Mesodermal cell (in vitro differentiated cells): ENCODE results near the gene TAS2R20.
A peak's percentile ranks its signal among the peaks of the same experiment; 100 is the strongest.

Experiments
- H3K27ac ChIP-seq: 2 replicates; pipeline ENCODE4 v1.7.0; 2013; ENCODE audit warnings: mild to moderate bottlenecking, low read depth, low read length, moderate library complexity; ENCODE audit not compliant: severe bottlenecking
- H3K36me3 ChIP-seq: 2 replicates; pipeline ENCODE4 v1.7.1; 2013; ENCODE audit warnings: mild to moderate bottlenecking, low read length, moderate library complexity; ENCODE audit not compliant: control insufficient read depth, insufficient read depth
- H3K4me1 ChIP-seq: one replicate; pipeline ENCODE4 v1.7.1; 2013; ENCODE audit warnings: mild to moderate bottlenecking, low read length; ENCODE audit not compliant: insufficient read depth, control insufficient read depth, poor library complexity, severe bottlenecking
- H3K4me3 ChIP-seq: 2 replicates; pipeline ENCODE4 v1.7.0; 2013; ENCODE audit warnings: low read length, control low read depth, mild to moderate bottlenecking; ENCODE audit not compliant: insufficient read depth, poor library complexity, severe bottlenecking; ENCODE audit errors: extremely low read depth
- H3K9me3 ChIP-seq: 2 replicates; pipeline ENCODE4 v1.7.1; 2013; ENCODE audit warnings: mild to moderate bottlenecking, low read length, moderate library complexity; ENCODE audit not compliant: control insufficient read depth
- WGBS, 2 experiments: methylation state at CpG; one replicate each; pipeline ENCODE4 v1.1.5; 2013; ENCODE audit warnings: missing lambda C conversion rate in 2 of 2; ENCODE audit not compliant: insufficient coverage in 2 of 2; 5-methylcytosine and 5-hydroxymethylcytosine counted together

Gene TAS2R20

DNA sequence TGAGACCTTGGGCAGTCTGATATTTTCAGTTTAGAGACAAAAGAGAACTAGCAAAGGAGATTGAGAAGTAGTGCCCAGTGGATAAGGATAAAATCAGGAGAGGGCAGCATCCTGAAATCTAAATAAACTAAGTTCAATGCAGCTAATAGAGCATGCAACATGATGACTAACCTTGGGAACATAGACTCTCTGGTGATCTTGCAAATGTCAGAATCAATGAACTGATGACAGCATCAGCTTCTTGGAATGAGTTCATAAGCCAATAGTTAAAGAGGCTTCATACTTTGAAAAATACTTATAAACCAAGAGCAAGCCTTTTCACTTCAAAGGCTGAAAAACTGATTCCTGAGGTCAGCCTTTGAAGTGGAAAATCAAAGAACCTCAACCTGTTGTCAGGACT is 16.1 kb upstream of the TAS2R20 start:
- Histone ChIP-seq H3K4me1 (no peaks in the 10 kb centered on the region), H3K9me3 (no peaks in the 10 kb centered on the region), H3K36me3 (no peaks in the 10 kb centered on the region), H3K4me3 (no peak overlapping the region), H3K27ac (no peak overlapping the region)

DNA sequence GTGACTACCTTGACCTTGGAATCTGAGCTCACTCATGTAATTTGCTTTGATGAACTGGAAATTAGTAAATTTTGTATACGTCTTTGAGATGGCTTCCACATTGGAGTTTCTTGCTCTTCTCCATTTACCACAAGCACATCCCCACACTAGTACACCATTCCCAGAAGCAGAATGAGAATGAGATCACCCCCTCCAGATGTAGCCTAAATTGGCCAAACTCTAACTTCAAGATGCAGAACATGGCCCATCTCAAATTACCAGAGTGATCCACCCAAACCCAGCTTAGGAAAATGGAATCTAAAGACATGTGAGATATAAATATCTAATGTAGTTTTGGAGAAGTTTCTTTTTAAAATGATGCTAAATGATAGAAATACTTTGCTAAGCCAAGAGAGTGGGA is 9.5 kb upstream of the TAS2R20 start:
- H3K27ac ChIP-seq, result no peak overlapping the region
- H3K4me1 ChIP-seq, result no peaks in the 10 kb centered on the region
- H3K4me3 ChIP-seq, result no peak overlapping the region
- no peaks in the 10 kb centered on the region for H3K36me3 ChIP-seq
- H3K9me3 ChIP-seq, result no peaks in the 10 kb centered on the region
- no CpG with 5 or more reads among the region's 1 CpG for WGBS, 2 experiments

DNA sequence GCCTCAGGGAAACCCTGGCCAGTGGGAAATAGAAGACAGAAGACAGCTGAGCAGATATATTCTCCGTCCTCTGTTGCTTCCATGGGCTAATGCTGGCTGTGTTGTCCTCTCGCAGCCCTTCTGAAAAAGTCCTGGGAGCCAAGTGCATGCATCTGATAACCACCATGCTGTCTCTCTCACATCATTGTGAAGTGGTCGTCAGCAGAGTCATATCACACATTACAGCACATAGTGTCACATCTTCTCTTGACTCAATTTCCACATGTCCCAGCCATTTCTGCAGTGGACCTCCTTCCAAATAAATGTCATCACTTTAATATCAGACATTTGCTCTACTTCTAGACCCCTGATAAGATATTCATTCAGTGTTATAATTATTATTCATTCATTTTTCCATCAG is 3.8 kb downstream of the TAS2R20 start:
- peaks cover 7% of the 10 kb centered on the region for H3K9me3 ChIP-seq
- H3K4me3 ChIP-seq, result no peak overlapping the region
- WGBS, 2 experiments, result 97 to 100% methylated on average over 1 to 3 of the region's 3 CpGs
- H3K27ac ChIP-seq, result no peak overlapping the region
- H3K4me1 ChIP-seq, result no peaks in the 10 kb centered on the region
- H3K36me3 ChIP-seq, result peaks cover 6% of the 10 kb centered on the region

DNA sequence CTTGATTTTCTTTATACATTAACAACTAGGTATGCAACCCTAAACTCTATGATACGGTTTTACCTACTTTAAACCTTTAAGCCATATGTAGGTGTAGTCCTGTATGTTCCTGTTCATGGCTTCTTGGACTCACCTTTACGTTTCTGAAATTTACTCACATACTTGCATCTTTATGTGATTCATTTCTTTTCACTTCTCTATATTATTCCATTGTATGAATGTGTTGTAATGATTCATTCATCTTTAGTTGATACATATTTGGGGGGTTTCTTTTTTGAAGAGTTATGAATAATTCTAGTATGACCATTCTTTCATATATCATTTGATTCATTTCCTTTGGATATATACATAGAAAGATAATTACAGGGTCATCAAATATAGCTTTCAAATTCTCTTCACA is 9.0 kb downstream of the TAS2R20 start:
- Histone ChIP-seq H3K9me3 (peaks cover 7% of the 10 kb centered on the region), H3K36me3 (peaks cover 6% of the 10 kb centered on the region), H3K4me3 (no peak overlapping the region), H3K27ac (no peak overlapping the region), H3K4me1 (no peaks in the 10 kb centered on the region)
- WGBS, 2 experiments, result no CpG with 5 or more reads among the region's 2 CpGs

DNA sequence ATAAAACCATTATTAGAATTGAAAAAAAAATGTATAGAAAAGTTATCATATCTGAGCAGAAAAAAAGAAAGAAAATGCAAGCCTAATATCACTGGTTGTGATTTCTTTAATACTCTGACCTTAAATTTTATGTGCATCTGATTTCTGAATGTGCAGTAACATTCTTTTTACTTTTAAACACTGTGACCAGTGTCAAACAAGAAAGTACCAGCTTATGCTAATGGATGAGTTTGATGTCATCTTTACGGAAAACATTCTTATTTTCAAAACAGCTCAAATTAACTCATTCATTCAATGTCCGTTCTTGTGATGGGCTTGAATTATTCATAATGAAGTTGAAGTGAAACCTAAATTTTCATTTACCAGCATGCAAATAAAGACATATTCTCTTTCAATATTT is 11.3 kb downstream of the TAS2R20 start, which contains the start of gene TAS2R50:
Gene TAS2R50, minus strand, starts transcription at position 101 of the 400 bp plus-strand sequence. Its CDS starts 52 bp downstream, at position 49.
- Histone ChIP-seq H3K4me1 (no peaks in the 10 kb centered on the region), H3K4me3 (no peak within 1 kb of the TSS), H3K36me3 (no peaks in the 10 kb centered on the region), H3K9me3 (peaks cover 7% of the 10 kb centered on the region), H3K27ac (no peak within 1 kb of the TSS)
- WGBS, 2 experiments, result no CpG with 5 or more reads among the region's 2 CpGs

DNA sequence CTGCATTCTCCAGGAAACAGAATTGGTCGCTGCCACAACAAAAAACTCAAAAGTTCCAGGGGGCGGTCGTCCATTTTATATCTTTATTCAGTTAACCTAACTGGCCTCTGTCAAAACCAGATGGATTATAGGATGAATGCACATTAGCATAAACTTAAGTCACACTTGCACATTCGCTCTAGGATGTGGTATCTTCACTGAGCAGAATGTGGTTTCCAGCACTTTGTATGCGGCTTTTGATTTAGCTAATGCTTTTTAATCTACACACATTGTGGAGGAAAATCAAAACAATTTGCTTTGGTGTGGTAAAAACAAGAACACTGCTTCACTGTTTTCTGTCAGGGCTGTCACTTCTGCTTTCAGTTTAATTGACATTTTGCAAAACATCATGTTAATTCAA is 15.9 kb downstream of the TAS2R20 start:
- WGBS, 2 experiments, result 93% methylated on average over 5 of the region's 5 CpGs; no CpG with 5 or more reads in 1 of the 2 experiments
- no peaks in the 10 kb centered on the region for H3K4me1 ChIP-seq
- no peaks in the 10 kb centered on the region for H3K9me3 ChIP-seq
- no peak overlapping the region for H3K4me3 ChIP-seq
- no peaks in the 10 kb centered on the region for H3K36me3 ChIP-seq
- no peak overlapping the region for H3K27ac ChIP-seq

DNA sequence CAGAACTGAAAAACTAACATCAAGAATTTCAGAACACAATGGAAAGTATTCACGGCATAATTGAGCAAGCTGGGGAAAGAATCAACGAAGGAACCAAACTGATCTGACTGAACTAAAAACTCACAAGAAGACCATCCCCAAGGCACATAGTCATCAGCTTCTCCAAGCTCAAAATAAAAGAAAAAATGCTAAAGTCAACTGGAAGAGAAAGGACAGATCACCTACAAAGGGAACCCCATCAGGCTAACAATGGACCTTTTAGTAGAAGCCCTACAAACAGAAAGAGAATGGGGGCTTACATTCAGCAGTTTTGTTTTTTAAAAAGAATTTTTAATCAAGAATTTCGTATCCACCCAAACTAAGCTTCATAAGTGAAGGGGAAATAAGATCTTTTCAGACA is 23.1 kb downstream of the TAS2R20 start:
- Histone ChIP-seq H3K4me1 (no peaks in the 10 kb centered on the region), H3K4me3 (no peak overlapping the region), H3K9me3 (no peaks in the 10 kb centered on the region), H3K36me3 (no peaks in the 10 kb centered on the region), H3K27ac (no peak overlapping the region)
- no CpG with 5 or more reads among the region's 3 CpGs for WGBS, 2 experiments

DNA sequence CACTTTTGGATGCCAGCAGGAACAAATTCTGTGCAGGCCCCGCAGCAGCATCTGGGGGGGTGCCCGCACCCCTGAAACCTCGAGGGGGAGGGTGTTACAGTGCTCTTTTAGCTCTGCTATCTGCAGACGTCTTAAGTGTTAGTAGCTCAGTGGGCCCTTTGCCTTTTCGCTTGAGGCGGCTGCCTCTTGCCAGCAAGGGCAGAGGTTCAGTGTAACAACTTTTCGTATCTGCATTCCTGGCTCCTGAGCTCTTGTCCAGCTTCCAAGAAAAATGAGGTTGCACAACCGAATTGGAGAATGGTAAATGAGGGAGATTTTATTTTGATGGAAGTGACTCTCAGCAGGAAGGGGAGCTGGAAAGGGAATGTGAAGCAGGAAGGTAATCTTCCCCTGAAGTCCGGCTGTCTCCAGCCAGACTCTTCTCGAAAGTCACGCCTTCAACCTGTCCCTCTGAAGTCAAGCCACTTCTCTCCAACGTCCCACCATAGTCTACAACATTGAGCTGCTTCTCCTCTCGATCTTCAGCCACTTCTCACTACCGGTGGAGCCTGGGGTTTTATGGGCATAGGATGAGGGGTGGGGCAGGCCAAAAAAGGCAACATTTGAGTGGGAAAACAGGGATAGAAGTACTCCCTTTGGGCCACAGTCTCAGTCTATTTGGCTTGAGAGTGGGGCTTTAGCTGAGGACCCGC is 29.2 kb downstream of the TAS2R20 start:
- H3K36me3 ChIP-seq, result peaks cover 2% of the 10 kb centered on the region
- no peak overlapping the region for H3K4me3 ChIP-seq
- no peaks in the 10 kb centered on the region for H3K4me1 ChIP-seq
- no peaks in the 10 kb centered on the region for H3K9me3 ChIP-seq
- H3K27ac ChIP-seq, result no peak overlapping the region
- 96% methylated on average over 10 to 12 of the region's 15 CpGs for WGBS, 2 experiments

DNA sequence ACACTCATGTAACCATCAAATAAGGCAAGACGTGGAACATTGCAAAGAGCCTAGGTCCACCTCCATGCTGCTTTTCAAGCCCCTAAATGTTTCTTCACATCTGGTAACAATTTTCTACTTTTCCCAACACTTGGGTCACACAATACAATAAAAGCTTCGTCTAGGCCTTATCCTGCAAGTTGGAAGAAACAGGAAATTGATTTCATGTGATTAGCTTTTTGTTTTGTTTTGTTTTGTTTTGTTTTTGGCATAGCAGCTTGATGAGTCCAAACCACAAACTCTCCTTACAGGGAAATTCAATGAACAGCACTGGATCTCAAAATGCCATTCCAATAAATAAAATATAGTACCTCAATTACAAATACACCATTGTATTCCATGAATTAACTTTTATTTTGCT is 30.7 kb downstream of the TAS2R20 start:
- Histone ChIP-seq H3K9me3 (no peaks in the 10 kb centered on the region), H3K4me3 (no peak overlapping the region), H3K36me3 (peaks cover 2% of the 10 kb centered on the region), H3K27ac (peak overlapping the region; percentile 67), H3K4me1 (no peaks in the 10 kb centered on the region)
- WGBS, 2 experiments, result 88 to 100% methylated on average over 1 of the region's 2 CpGs

DNA sequence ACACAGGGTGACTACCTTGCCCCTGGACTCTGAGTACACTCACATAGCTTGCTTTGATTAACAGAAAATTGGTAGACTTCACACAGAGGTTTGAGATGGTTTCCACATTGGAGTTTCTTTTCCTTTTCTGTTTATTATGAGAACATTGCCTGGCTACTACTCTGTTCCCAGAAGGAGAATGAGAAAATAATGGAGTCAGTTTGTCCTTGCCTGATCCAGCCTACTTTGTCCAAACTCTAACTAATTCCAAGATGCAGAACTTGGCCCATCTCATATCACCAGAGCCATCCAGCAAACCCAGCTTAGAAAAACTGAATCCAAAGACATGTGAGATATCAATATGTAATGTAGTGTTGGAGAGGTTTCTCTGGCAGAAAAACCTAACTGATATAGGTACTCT is 31.8 kb downstream of the TAS2R20 start:
- no peaks in the 10 kb centered on the region for H3K4me1 ChIP-seq
- H3K27ac ChIP-seq, result no peak overlapping the region
- H3K36me3 ChIP-seq, result peaks cover 2% of the 10 kb centered on the region
- H3K9me3 ChIP-seq, result no peaks in the 10 kb centered on the region
- H3K4me3 ChIP-seq, result no peak overlapping the region

DNA sequence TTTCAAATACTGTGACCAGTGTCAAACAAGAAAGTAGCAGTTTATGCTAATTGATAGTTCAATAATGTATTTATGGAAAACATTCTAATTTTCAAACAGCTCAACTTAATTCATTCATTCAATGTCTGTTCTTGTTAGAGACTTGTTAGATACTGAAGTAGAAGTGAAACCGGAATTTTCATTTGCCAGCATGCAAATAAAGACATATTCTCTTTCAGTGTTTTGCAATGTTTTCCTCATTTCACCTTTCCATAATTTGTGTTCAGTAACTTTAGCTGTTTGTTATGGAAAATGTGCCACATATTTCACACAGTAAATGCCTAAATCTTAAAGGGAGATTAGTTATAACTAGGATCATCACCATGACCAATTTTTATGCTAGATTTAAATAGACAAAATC is 32.6 kb downstream of the TAS2R20 start:
- Histone ChIP-seq H3K9me3 (no peaks in the 10 kb centered on the region), H3K27ac (no peak overlapping the region), H3K4me3 (no peak overlapping the region), H3K4me1 (no peaks in the 10 kb centered on the region), H3K36me3 (peaks cover 2% of the 10 kb centered on the region)
- no CpG with 5 or more reads among the region's 1 CpG for WGBS, 2 experiments
